HCT116 (cell line): Measurements from ENCODE around the gene NID2. TPM values are rescaled to one million over a fixed set of nuclear protein-coding genes. Genes with fewer than 3 reads are reported as not detected.

ENCODE experiments used
- ATAC-seq: fragments of 200-7000 bp; cut with Tn5 transposase; 2 replicates; pipeline ENCODE4 v1.9.1; 2020; ENCODE audit warnings: mild to moderate bottlenecking, moderate library complexity
- BruUV-seq: library from RNA; stranded (reverse); fragments of 400-500 nt; replicated peaks from 2 replicates; lab custom pipeline; 2021; lab: Mats Ljungman, UMichigan
- CTCF ChIA-PET: fragments of 300-600 bp; sonication (Branson Sonifier 250); formaldehyde crosslinking; loops from one replicate; lab custom pipeline; 2021; ENCODE audit warnings: antibody characterized with exemption; lab: Charles Lee
- POLR2A ChIA-PET: fragments of 300-600, 350-600 bp; sonication (Branson Sonifier 250); formaldehyde crosslinking; loops from one replicate; lab custom pipeline; 2021; ENCODE audit warnings: antibody characterized with exemption; lab: Charles Lee
- RAD21 ChIA-PET, 2 experiments: fragments of 300-600 bp; sonication (Branson Sonifier 250); formaldehyde crosslinking; loops; one replicate each; lab custom pipeline; 2023; ENCODE audit warnings: low total read pairs in 2 of 2; ENCODE audit not compliant: uncharacterized antibody in 2 of 2, unreplicated experiment in 2 of 2, low non-redundant PET in 1 of 2; lab: Charles Lee
- DNase-seq: peaks from one replicate; pipeline ENCODE4 v3.0.0-alpha.2; 2010; ENCODE audit warnings: low read depth, low spot score
- H2AFZ ChIP-seq: fragments of 200-600 bp; shearing (Covaris generic), sonication (generic); 2 replicates; pipeline ENCODE4 v1.6.1; 2017; ENCODE audit warnings: low read depth, mixed run types, mixed read lengths, antibody characterized with exemption, low read length; ENCODE audit not compliant: poor library complexity, severe bottlenecking
- H3K27ac ChIP-seq: 2 replicates; pipeline ENCODE4 v1.5.1; 2012; ENCODE audit warnings: low read depth, low read length
- H3K27me3 ChIP-seq: fragments of 200-600 bp; sonication (generic); 2 replicates; pipeline ENCODE4 v1.6.1; 2016; ENCODE audit warnings: mixed run types, low read length, mixed read lengths; ENCODE audit not compliant: insufficient read depth
- H3K36me3 ChIP-seq, 2 experiments: fragments of 200-500 bp in 1 of 2; fragments of 200-600 bp in 1 of 2; sonication (Bioruptor generic) in 1 of 2; sonication (generic) in 1 of 2; 2 replicates each; pipeline versions ENCODE4 v1.5.1 to v1.6.1; 2014 to 2016; ENCODE audit warnings: low read length in 2 of 2, inconsistent platforms in 1 of 2, mixed read lengths in 1 of 2, mixed run types in 1 of 2; ENCODE audit not compliant: insufficient read depth in 2 of 2, control insufficient read depth in 1 of 2
- H3K4me1 ChIP-seq, 2 experiments: fragments of 200-600 bp in 1 of 2; sonication (generic) in 1 of 2; 2 replicates each; pipeline versions ENCODE4 v1.5.1 to v1.6.1; 2012 to 2017; ENCODE audit warnings: low read length in 2 of 2, inconsistent platforms in 1 of 2, mild to moderate bottlenecking in 1 of 2, mixed read lengths in 1 of 2, mixed run types in 1 of 2, moderate library complexity in 1 of 2; ENCODE audit not compliant: insufficient read depth in 2 of 2, control insufficient read depth in 1 of 2
- H3K4me2 ChIP-seq: fragments of 200-600 bp; sonication (generic); 2 replicates; pipeline ENCODE4 v1.6.1; 2017; ENCODE audit warnings: mixed run types, low read length, mixed read lengths
- H3K4me3 ChIP-seq, 2 experiments: fragments of 200-600 bp in 1 of 2; sonication (generic) in 1 of 2; replicated peaks in 1 of 2; 2 replicates each; pipeline ENCODE4 v1.5.1; 2011 to 2016; ENCODE audit warnings: low read length in 2 of 2, control low read depth in 1 of 2, low read depth in 1 of 2, mild to moderate bottlenecking in 1 of 2, mixed read lengths in 1 of 2, mixed run types in 1 of 2
- H3K79me2 ChIP-seq: fragments of 200-600 bp; sonication (generic); 2 replicates; pipeline ENCODE4 v1.6.1; 2017; ENCODE audit warnings: mild to moderate bottlenecking, mixed run types, low read length, moderate library complexity, mixed read lengths; ENCODE audit not compliant: insufficient read depth
- H3K9ac ChIP-seq: fragments of 200-600 bp; sonication (generic); 2 replicates; pipeline ENCODE4 v1.6.1; 2016; ENCODE audit warnings: low read length, mixed read lengths
- H3K9me2 ChIP-seq: fragments of 200-600 bp; sonication (generic), shearing (Covaris generic); 2 replicates; pipeline ENCODE4 v1.6.1; 2017; ENCODE audit warnings: mixed run types, mild to moderate bottlenecking, moderate library complexity; ENCODE audit not compliant: insufficient read depth
- H3K9me3 ChIP-seq, 2 experiments: fragments of 200-500 bp in 1 of 2; fragments of 200-600 bp in 1 of 2; sonication (Bioruptor generic) in 1 of 2; sonication (generic) in 1 of 2; 2 replicates each; pipeline ENCODE4 v1.6.1; 2014 to 2017; ENCODE audit warnings: low read length in 2 of 2, mixed read lengths in 2 of 2, inconsistent platforms in 1 of 2, low read depth in 1 of 2, mild to moderate bottlenecking in 1 of 2, mixed run types in 1 of 2, moderate library complexity in 1 of 2; ENCODE audit not compliant: control insufficient read depth in 1 of 2, insufficient read depth in 1 of 2
- H4K20me1 ChIP-seq: fragments of 200-600 bp; sonication (generic), shearing (Covaris generic); 2 replicates; pipeline ENCODE4 v1.6.1; 2017; ENCODE audit warnings: mixed run types, mild to moderate bottlenecking, moderate library complexity; ENCODE audit not compliant: insufficient read depth
- ATF3 ChIP-seq: IDR thresholded peaks from 2 replicates; pipeline ENCODE4 v1.6.1; 2012
- CBX3 ChIP-seq: IDR thresholded peaks from 2 replicates; pipeline ENCODE4 v1.6.1; 2012; ENCODE audit warnings: low read depth
- CEBPB ChIP-seq: IDR thresholded peaks from 2 replicates; pipeline ENCODE4 v1.6.1; 2012; ENCODE audit warnings: low read depth
- CTCF ChIP-seq, 3 experiments: fragments of 200-600 bp in 1 of 3; sonication (generic) in 1 of 3; IDR thresholded peaks in 2 of 3; conservative IDR thresholded peaks in 1 of 3; 2 replicates each; pipeline ENCODE4 v1.5.1; 2012 to 2017; ENCODE audit warnings: low read depth in 2 of 3, low read length in 2 of 3, antibody characterized with exemption in 1 of 3, borderline replicate concordance in 1 of 3, control low read depth in 1 of 3, mild to moderate bottlenecking in 1 of 3, mixed read lengths in 1 of 3, mixed run types in 1 of 3, moderate library complexity in 1 of 3; ENCODE audit not compliant: insufficient read depth in 1 of 3
- EZH2 ChIP-seq: fragments of 200-600 bp; sonication (generic); IDR thresholded peaks from 2 replicates; pipeline ENCODE4 v1.6.1; 2017; ENCODE audit warnings: antibody characterized with exemption, mixed run types
- FOSL1 ChIP-seq: IDR thresholded peaks from 2 replicates; pipeline ENCODE4 v1.6.1; 2012; ENCODE audit warnings: low read depth
- JUND ChIP-seq: IDR thresholded peaks from 2 replicates; pipeline ENCODE4 v1.6.1; 2012
- MAX ChIP-seq: IDR thresholded peaks from 2 replicates; pipeline ENCODE4 v1.6.1; 2012
- REST ChIP-seq: IDR thresholded peaks from 2 replicates; pipeline ENCODE4 v1.6.1; 2012; ENCODE audit warnings: low read depth
- SIN3A ChIP-seq: IDR thresholded peaks from 2 replicates; pipeline ENCODE4 v1.6.1; 2012; ENCODE audit warnings: low read depth
- SP1 ChIP-seq: IDR thresholded peaks from 2 replicates; pipeline ENCODE4 v1.6.1; 2012; ENCODE audit warnings: low read depth
- SRF ChIP-seq: IDR thresholded peaks from 2 replicates; pipeline ENCODE4 v1.6.1; 2012; ENCODE audit warnings: low read depth
- TCF7L2 ChIP-seq: IDR thresholded peaks from 2 replicates; pipeline ENCODE4 v1.7.0; 2011; ENCODE audit warnings: borderline replicate concordance, inconsistent platforms; ENCODE audit not compliant: insufficient read depth, insufficient read length; ENCODE audit errors: extremely low read depth
- YY1 ChIP-seq: IDR thresholded peaks from 2 replicates; pipeline ENCODE4 v1.6.1; 2011; ENCODE audit warnings: low read length, low read depth, moderate library complexity, mild to moderate bottlenecking; ENCODE audit not compliant: insufficient replicate concordance; ENCODE audit errors: extremely low read depth
- ZFX ChIP-seq: fragments of 450-650 bp; IDR thresholded peaks from 2 replicates; pipeline ENCODE4 v1.6.1; 2017
- ZNF274 ChIP-seq: fragments of 200-500 bp; sonication (Bioruptor generic); IDR thresholded peaks from 2 replicates; pipeline ENCODE4 v1.6.1; 2014; ENCODE audit warnings: mild to moderate bottlenecking, low read depth, low read length, inconsistent platforms
- intact Hi-C: fragments of 100-400 bp; cut with micrococcal nuclease; formaldehyde crosslinking; loops from 2 replicates; pipeline ENCODE4 v1.10.0; 2022
- total RNA-seq: library from RNA; stranded (reverse); gene quantifications from one replicate; pipeline ENCODE4 v1.2.1, GENCODE V29; 2021; ENCODE audit not compliant: unreplicated experiment

Gene NID2
- total RNA-seq, 1 experiment from 2014 or later = 0.84 TPM

- no peak for TF ChIP-seq TCF7L2
These were observed 18.9 kb downstream of the NID2 start (continued) for GRCh38 chr14:52049721-52050588.

- TF ChIP-seq SRF = no peak
- no peak for TF ChIP-seq JUND
- TF ChIP-seq CTCF (IDR thresholded peaks at IDR 0.05 in 2 of 3, conservative IDR thresholded peaks at IDR 0.05 in 1 of 3; ENCODE audit: borderline replicate concordance in 1 of 3, insufficient read depth in 1 of 3, low read depth in 2 of 3, low read length in 2 of 3) = no peak
- TF ChIP-seq ZFX = no peak
- TF ChIP-seq FOSL1 = no peak
- TF ChIP-seq ATF3 = no peak
- no peak for TF ChIP-seq SIN3A
- no peak for TF ChIP-seq CEBPB
- TF ChIP-seq SP1 = no peak
- TF ChIP-seq TCF7L2 = no peak
- no peak for TF ChIP-seq ZNF274
- TF ChIP-seq MAX = no peak
- no peak for TF ChIP-seq CBX3
- TF ChIP-seq REST = no peak
- TF ChIP-seq EZH2 = no peak
- TF ChIP-seq YY1 = no peak
- Histone ChIP-seq H3K4me3 (no peak overlapping the region), H3K4me2 (no peak overlapping the region), H3K9ac (no peak overlapping the region), H3K79me2 (no peaks in the 10 kb centered on the region), H3K9me3 (no peaks in the 10 kb centered on the region), H4K20me1 (no peaks in the 10 kb centered on the region), H3K9me2 (no peaks in the 10 kb centered on the region), H3K27me3 (no peaks in the 10 kb centered on the region), H3K36me3 (no peaks in the 10 kb centered on the region), H2AFZ (no peak overlapping the region), H3K4me1 (peaks cover 0 to 6% of the 10 kb centered on the region in 2 experiments; a peak in 1 of 4 replicates), H3K27ac (no peak overlapping the region)
- RAD21 ChIA-PET = no interaction called here
- DNase-seq (no peak), ATAC-seq (no peak)
- POLR2A ChIA-PET = no interaction called here
- CTCF ChIA-PET = no interaction called here
- intact Hi-C loops = no loop called here
- no TSS peak for BruUV-seq
These were observed 19.6 kb downstream of the NID2 start for GRCh38 chr14:52049271-52049670.
